LNCaP clone FGC (cell line): ENCODE results near the gene ZNF79.

Experiments
- DNase-seq: peaks from one replicate; pipeline ENCODE4 v3.0.0-alpha.2; 2011; ENCODE audit warnings: low read depth
- H3K4me3 ChIP-seq: 2 replicates; pipeline ENCODE4 v1.5.1; 2011; ENCODE audit warnings: mild to moderate bottlenecking, low read depth, low read length, control low read depth
- CTCF ChIP-seq: IDR thresholded peaks from 2 replicates; pipeline ENCODE4 v1.5.1; 2012; ENCODE audit warnings: mild to moderate bottlenecking; ENCODE audit not compliant: control insufficient read depth, insufficient read depth; ENCODE audit errors: extremely low read depth

Gene ZNF79

DNA sequence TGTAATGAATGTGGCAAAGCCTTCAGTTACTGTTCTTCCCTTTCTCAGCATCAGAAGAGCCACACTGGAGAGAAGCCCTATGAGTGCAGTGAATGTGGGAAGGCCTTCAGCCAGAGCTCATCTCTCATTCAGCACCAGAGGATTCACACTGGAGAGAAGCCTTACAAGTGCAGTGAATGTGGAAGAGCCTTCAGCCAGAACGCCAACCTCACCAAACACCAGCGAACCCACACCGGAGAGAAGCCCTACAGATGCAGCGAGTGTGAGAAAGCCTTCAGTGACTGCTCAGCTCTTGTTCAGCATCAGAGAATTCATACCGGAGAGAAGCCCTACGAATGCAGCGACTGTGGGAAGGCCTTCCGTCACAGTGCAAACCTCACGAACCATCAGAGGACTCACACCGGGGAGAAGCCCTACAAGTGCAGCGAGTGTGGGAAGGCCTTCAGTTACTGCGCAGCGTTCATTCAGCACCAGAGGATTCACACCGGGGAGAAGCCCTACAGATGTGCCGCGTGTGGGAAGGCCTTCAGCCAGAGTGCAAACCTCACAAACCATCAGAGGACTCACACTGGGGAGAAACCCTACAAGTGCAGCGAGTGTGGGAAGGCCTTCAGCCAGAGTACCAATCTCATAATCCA is 20.2 kb downstream of the ZNF79 start:
- no peak for DNase-seq
- no peak for TF ChIP-seq CTCF
- no peak overlapping the region for H3K4me3 ChIP-seq

DNA sequence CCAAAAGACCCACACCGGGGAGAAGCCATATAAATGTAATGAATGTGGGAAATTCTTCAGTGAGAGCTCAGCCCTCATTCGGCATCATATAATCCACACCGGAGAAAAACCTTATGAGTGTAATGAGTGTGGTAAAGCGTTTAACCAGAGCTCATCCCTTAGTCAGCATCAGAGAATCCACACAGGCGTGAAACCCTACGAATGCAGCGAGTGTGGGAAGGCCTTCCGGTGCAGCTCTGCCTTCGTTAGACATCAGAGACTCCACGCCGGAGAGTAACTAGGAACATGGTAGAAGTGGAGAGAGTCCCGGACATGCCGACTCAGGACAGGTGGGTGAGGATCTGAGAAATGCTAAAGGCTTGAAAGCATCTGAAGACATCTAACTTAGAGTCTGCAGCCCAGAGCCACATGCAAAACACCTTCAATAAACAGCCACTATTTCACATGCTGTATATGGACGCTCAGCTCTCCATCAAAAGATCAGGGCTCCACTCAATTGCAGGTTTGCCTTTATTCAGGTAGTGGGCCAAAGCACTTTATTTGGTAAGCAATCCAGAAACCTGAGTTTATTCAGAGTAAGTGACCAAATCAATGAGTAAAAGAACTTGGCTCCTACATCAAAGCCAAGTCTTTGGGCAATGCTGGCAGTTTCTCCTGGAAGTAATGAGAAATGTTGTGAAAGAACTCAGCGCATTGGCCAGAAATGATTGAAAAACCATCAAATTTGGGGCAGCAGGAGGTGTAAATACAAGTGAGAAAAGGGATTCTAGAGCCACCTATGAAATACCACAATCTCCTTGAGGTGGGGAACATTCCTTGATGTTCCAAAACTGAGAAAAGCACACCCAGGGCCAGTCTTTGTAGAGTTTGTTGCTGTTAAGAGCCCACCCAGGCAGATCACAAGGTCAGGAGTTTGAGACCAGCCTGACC is 21.0 kb downstream of the ZNF79 start:
- no peak overlapping the region for H3K4me3 ChIP-seq
- TF ChIP-seq CTCF: no peak
- no peak for DNase-seq

GRCh38 chr9:127445851-127446712 is 21.9 kb downstream of the ZNF79 start:
- DNase-seq: no peak
- H3K4me3 ChIP-seq: no peak overlapping the region
- TF ChIP-seq CTCF: no peak

DNA sequence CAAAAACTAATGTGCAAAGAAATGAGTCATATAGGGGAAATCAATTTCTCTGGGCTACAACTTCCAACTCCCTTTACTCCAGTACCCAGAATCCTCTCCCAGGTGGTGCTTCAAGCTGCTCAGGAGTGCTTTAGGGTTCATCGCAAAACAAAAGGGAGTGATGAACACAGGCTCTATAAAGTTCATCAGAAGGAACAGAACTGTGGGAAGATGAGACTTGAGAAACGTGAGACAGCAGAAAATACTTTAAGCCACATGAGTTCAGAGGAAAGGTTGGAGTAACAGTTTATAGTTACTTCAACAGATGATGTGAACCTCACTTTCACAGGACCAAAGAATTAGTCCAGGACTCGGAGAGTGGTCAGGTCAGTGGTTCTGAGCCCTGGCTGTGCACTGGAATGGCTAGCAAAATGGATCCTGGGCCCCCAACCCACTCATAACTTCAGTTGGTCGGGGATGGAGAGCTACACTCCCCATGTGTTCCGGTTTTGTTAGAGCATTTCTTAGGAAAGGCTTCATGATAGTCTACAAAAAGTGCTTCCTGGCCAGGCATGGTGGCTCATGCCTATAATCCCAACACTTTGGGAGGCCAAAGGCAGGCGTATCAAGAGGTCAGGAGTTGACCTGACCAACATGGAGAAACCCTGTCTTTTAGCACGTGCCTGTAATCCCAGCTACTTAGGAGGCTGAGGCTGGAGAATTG is 22.7 kb downstream of the ZNF79 start:
- no peak for TF ChIP-seq CTCF
- no peak for DNase-seq
- no peak overlapping the region for H3K4me3 ChIP-seq

- H3K4me3 ChIP-seq: no peak overlapping the region
- DNase-seq: no peak
Observed at GRCh38 chr9:127447416-127448111, 23.4 kb downstream of the ZNF79 start.

More at GRCh38 chr9:127447416-127448111, 23.4 kb downstream of the ZNF79 start:
- no peak for TF ChIP-seq CTCF
